ENCODE data around the gene POMT1.

DNA sequence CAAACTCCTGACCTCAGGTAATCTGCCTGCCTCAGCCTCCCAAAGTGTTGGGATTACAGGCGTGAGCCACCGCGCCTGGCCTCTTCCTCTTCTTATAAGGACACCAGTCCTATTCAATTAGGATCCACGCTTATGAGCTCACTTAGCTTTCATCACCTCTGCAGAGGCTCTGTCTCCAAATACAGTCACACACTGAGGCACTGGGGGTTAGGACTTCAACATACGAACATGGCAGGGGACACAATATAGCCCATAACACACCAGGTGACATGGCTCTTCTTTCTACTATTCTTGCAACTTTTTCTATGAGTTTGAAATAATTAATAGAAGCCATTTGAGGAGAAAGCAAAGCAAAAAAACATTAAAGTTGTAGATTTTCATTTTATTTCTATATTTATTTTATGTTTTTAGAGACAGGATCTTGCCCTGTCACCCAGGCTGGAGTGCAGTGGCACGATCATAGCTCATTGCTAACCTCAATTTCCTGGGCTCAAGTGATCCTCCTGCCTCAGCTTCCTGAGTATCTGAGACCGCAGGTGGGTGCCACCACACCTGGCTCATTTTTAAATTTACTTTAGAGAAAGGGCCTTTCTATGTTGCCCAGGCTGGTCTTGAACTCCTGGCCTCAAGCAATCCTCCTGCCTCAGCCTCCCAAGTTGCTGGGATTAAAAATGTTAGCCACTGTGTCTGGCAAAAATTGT, 36.7 kb downstream of the POMT1 start:
- TF ChIP-seq CTCF (IDR thresholded peaks at IDR 0.05; ENCODE audit: borderline replicate concordance, extremely low read depth, low read length, poor library complexity, severe bottlenecking) (no peak), EZH2 (IDR thresholded peaks at IDR 0.05; ENCODE audit: borderline replicate concordance, low read depth, low read length, severe bottlenecking) (no peak)
